ENCODE data around the gene LIN7A. TPM values are rescaled to one million over a fixed set of nuclear protein-coding genes. Genes with fewer than 3 reads are reported as not detected.
A peak's percentile ranks its signal among the peaks of the same experiment; 100 is the strongest.

The LIN7A gene, protein sequence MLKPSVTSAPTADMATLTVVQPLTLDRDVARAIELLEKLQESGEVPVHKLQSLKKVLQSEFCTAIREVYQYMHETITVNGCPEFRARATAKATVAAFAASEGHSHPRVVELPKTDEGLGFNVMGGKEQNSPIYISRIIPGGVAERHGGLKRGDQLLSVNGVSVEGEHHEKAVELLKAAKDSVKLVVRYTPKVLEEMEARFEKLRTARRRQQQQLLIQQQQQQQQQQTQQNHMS
- 10.9 and 20.1 TPM in 2 replicates for total RNA-seq (2014; rRNA removed; shearing (Covaris generic); ENCODE audit: low replicate concordance)

DNA sequence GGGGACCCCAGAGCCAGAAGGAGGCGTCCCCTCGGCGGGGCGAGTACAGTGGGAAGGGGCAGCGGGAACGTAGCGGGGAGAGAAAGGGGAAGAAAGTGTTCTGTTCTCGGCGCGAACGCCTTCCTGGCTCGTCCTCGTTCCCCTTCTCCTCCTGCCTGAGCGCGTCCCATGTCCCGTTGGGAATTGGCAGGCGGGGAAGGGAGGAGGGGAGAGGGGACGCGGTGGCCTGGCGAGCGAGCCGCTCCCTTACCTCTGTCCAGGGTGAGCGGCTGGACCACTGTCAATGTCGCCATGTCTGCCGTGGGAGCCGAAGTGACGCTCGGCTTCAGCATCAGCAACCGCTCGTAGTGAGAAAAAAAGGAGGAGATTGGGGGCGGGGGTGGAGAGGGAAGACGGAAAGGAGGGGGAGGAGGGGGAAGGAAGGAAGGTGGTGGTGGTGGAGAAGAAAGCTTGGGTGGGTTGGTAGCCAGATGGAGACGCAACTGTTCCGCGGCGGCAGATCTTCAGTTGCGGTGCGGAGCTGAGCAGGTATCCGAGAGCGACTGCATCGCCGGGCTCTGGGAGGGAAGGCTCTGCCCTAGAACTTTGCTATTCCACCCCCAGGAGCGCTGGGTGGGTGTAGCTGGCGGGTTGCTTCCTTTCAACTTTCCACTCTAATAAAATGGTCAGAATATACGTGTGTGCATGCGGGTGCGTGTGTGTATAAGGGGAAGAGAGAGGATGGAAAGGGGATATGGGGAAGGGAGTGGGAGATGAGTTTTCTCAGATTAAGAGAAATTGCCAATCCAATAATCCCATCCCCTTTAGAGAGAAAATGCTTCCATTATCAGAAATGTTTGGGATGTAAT, at the start of gene LIN7A:
TSS of gene LIN7A (minus strand) at position 544 of the 848 bp plus-strand sequence. CDS start at position 332, 212 bp downstream.
- Histone ChIP-seq H3K27me3 (no peaks in the 10 kb centered on the region), H3K36me3 (no peaks in the 10 kb centered on the region), H3K9me3 (no peaks in the 10 kb centered on the region), H3K4me3 (peak within 1 kb of the TSS; percentile 81)
- DNase-seq, result peak; percentile 55

DNA sequence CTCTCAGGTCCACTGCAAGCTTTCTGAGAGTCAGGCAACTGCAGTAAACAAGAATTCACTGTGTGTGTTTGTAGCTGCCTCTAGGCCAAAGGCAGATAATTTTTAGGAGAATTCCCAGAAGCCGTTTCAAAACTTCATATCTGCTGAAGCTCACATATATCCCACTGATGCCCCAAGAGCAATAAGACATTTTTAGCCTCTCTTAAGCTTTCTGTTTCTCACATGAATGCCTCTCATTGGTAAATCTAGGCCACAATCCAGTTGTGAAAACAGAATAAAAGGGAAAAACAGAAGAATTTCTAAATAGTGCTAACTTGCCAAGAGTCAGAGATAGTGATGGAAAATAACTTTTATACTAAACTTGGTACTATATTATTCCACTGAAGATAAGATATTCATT, 48.5 kb upstream of the LIN7A start:
- no peaks in the 10 kb centered on the region for H3K27me3 ChIP-seq

DNA sequence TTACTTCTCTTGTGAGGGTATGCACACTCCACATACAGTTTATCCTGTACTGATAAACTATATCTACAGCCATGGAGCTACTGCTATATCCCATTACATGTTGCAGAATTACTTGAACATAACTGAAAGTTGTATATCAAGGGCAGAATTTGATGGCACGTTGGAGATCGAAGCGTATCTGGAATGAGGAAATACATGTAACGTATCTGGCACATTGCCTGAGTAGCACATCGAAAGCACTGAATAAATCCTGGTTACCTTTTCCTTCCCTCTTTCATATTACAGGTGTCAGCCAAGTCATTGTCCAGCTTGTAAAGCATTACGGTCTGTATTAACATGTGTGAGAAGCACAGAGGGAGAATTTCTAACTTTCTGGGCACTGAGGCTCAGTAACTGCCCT, 42.1 kb upstream of the LIN7A start:
- H3K9me3 ChIP-seq, result no peaks in the 10 kb centered on the region
- H3K4me3 ChIP-seq, result no peak overlapping the region
- H3K27me3 ChIP-seq, result no peaks in the 10 kb centered on the region
- DNase-seq, result no peak
- H3K36me3 ChIP-seq, result no peaks in the 10 kb centered on the region

More for the DNA sequence above, 48.5 kb upstream of the LIN7A start:
- Histone ChIP-seq H3K9me3 (no peaks in the 10 kb centered on the region), H3K36me3 (no peaks in the 10 kb centered on the region), H3K4me3 (no peak overlapping the region)
- DNase-seq, result no peak

DNA sequence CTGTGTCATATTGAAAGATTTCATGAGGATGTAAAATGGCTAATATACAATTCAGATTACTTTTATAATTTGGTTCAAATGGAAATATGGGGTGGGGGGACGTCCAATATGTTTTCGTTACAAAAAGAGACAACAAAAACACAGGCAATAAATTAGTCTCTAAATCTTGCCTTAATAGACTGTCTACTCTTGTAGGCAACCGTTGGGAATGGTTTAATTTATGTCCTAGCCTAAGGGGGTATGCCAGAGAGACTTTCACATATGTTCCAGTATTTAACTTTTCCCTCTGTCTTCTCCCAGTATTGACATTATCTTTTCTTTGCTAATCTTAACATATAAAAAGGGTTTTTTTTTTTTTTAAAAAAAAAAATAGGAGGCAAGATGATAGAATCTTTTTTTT, 41.5 kb upstream of the LIN7A start:
- Histone ChIP-seq H3K4me3 (no peak overlapping the region), H3K27me3 (no peaks in the 10 kb centered on the region), H3K9me3 (no peaks in the 10 kb centered on the region), H3K36me3 (no peaks in the 10 kb centered on the region)
- no peak for DNase-seq

DNA sequence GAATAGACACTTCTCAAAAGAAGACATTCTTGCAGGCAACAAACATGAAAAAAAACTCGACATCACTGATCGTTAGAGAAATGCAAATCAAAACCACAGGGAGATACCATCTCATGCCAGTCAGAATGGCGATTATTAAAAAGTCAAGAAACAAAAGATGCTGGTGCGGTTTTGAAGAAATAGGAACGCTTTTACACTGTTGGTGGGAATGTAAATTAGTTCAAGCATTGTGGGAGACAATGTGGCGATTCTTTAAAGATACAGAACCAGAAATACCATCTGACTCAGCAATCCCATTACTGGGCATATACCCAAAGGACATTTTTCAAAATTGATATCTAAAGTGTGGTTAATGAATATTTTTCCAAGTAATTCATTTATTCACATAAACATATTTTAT, 39.6 kb upstream of the LIN7A start:
- Histone ChIP-seq H3K9me3 (no peaks in the 10 kb centered on the region), H3K27me3 (no peaks in the 10 kb centered on the region), H3K4me3 (no peak overlapping the region), H3K36me3 (no peaks in the 10 kb centered on the region)
- DNase-seq, result no peak

DNA sequence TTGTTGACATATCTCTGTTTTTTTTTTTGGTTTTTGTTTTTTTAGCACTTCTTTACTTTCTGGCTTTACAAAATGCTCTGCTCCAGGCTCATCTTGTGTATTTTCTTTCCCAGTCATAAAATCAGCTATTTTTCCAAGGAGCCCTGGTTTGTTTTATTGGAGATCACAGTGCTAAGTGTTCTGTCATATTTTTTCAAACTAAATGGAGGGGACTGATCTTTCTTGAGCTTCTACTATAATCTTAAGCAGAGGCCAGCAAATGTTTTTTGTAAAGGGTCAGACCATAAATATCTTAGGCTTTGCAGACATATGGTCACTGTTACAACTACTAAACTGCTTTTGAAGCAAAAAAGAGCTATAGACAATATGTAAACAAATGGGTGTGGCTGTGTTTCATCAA, 30.6 kb upstream of the LIN7A start:
- Histone ChIP-seq H3K36me3 (no peaks in the 10 kb centered on the region), H3K9me3 (peaks cover 4% of the 10 kb centered on the region; the same call in 1 of the 2 replicates), H3K4me3 (no peak overlapping the region), H3K27me3 (no peaks in the 10 kb centered on the region)
- no peak for DNase-seq

DNA sequence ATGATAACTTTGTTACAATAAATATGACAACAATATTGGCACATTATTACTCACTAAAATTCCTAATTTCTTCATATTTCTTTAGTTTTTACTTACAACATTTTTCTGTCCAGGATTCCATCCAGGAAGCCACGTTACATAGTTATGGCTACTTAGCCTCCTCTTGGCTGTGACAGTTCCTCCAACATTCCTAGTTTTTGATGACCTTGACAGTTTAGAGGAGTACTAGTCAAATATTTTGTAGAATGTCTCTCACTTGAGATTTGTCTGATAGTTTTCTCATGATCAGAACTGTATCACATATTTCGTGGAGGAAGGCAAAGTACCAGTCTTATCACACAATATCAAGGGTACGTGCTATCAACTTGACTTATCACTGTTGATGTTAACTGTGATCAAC, 29.8 kb upstream of the LIN7A start:
- no peak for DNase-seq
- H3K9me3 ChIP-seq, result peaks cover 4% of the 10 kb centered on the region; the same call in 1 of the 2 replicates
- no peaks in the 10 kb centered on the region for H3K36me3 ChIP-seq
- no peaks in the 10 kb centered on the region for H3K27me3 ChIP-seq
- H3K4me3 ChIP-seq, result no peak overlapping the region

DNA sequence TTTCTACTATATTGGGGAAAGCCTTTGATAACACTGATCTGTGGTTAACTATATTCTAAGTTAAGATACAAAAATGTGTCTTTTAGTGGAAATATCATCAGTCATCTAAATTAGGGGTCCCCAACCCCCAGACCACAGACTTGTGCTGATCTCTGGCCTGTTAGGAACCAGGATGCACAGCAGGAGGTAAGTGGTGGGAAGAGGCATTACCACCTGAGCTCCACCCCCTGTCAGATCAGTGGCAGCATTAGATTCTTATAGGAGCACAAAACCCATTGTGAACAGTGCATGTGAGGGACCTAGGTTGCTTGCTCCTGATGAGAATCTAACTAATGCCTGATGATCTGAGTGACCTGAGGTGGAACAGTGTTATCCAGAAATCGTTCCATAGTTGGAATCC, 28.3 kb upstream of the LIN7A start:
- Histone ChIP-seq H3K36me3 (no peaks in the 10 kb centered on the region), H3K9me3 (peaks cover 4% of the 10 kb centered on the region; the same call in 1 of the 2 replicates), H3K27me3 (no peaks in the 10 kb centered on the region), H3K4me3 (no peak overlapping the region)
- DNase-seq, result no peak

DNA sequence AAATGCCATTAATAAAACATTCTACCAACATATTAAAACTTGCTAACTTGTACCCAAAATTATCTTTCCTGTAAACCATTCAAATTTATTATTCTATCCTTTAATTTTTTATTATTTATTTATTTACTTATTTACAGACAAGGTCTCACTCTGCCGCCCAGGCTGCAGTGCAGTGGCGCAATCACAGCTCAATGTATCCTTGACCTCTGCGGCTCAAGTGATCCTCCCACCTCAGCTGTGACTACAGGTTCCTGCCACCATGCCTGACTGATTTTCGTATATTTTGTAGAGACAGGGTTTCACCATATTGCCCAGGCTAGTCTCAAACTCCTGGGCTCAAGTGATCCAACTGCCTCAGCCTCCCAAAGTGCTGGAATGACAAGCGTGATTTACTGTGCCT, 20.4 kb upstream of the LIN7A start:
- no peak for DNase-seq
- Histone ChIP-seq H3K36me3 (no peaks in the 10 kb centered on the region), H3K9me3 (no peaks in the 10 kb centered on the region), H3K4me3 (no peak overlapping the region), H3K27me3 (no peaks in the 10 kb centered on the region)

DNA sequence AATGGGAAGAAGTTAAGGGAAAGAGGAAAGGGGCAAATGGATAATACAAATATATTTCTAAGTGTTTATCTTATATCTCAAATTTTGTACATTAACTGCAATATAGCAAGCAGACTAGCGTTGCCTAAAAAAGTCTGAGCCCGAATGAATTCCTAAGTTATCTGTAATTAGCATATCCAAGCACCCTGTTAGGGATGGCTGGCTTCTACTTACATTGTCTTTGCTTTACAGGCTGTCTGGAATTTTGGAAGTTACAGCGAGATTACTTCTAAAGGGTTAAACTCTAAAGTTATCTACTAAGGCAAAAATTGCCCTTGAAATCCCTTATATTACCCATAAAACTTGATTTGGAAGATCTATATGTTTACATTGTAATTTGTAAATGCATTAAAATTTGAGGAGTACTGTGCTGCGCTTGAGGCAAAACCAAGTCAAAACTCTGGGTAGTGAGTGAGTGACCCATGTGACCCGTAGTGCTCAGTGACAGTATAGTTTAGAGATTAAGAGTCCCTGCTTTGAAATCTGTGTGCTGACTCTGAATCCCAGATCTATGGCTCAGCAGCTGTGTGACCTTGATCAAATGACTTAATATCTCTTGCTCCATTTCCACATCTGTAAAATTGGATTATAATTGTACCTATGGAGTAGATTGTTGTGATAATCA, 17.3 kb upstream of the LIN7A start:
- Histone ChIP-seq H3K27me3 (no peaks in the 10 kb centered on the region), H3K36me3 (no peaks in the 10 kb centered on the region), H3K9me3 (no peaks in the 10 kb centered on the region), H3K4me3 (no peak overlapping the region)
- no peak for DNase-seq

DNA sequence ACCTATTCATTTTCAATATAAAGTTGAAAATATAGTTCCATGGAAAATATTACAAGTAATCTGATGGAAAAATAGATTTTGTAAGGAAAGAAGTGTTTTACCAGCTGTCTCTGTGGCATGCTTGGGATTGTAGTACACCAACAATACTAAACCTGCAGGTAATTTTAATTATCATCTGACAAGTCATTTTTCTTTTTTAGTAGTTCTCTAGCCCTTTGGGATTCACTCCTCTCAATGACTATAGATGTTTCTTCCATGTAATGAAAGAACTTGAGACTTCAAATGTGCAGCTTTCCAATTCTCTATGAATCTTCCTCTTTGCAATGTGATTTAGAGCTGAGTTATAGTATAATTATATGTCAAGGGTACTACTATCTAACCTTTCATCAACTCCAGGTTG, 14.7 kb upstream of the LIN7A start:
- DNase-seq, result no peak

DNA sequence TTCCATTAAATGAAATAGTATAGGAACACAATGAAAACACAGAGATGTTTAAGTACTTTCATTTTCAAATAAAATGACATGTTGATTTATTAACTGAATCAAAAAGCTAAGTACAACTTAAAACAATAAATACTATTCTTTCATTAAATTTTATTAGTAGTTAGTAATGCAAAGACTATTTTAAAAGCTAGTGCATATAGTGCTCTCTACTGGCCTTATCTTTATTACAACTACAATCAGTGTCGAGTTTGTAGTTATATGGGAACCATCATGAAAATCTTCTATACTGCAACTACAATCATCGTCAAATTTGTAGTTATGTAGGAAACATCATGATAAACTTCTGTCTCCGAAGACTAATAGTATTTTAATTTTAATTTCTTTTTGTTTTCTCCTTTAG, 8.9 kb upstream of the LIN7A start:
- Histone ChIP-seq H3K27me3 (no peaks in the 10 kb centered on the region), H3K36me3 (no peaks in the 10 kb centered on the region)
- no peak for DNase-seq

More for the DNA sequence above, 14.7 kb upstream of the LIN7A start:
- Histone ChIP-seq H3K9me3 (no peaks in the 10 kb centered on the region), H3K27me3 (no peaks in the 10 kb centered on the region), H3K36me3 (no peaks in the 10 kb centered on the region), H3K4me3 (no peak overlapping the region)

DNA sequence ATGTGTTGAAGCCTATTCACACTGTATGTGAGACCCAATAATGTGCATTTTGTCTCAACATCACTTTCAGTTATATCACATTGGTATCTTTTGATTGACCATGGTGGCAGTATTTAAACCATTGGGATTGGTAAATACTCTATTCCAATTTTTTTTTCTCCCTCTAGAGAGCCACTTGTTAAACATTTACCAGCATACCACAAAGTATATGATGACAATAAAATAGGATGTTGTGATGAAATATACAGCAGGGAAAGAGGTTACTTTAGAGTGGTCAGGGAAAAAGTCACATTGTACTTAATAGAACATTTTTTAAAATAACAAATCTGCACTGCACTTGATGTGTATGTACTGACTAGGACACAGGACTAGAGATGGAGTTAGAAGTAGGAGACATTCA, 5.6 kb upstream of the LIN7A start:
- H3K27me3 ChIP-seq, result no peaks in the 10 kb centered on the region
- no peak for DNase-seq
- no peaks in the 10 kb centered on the region for H3K9me3 ChIP-seq
- H3K4me3 ChIP-seq, result no peak overlapping the region
- H3K36me3 ChIP-seq, result no peaks in the 10 kb centered on the region

More for the DNA sequence above, 8.9 kb upstream of the LIN7A start:
- Histone ChIP-seq H3K4me3 (no peak overlapping the region), H3K9me3 (no peaks in the 10 kb centered on the region)

DNA sequence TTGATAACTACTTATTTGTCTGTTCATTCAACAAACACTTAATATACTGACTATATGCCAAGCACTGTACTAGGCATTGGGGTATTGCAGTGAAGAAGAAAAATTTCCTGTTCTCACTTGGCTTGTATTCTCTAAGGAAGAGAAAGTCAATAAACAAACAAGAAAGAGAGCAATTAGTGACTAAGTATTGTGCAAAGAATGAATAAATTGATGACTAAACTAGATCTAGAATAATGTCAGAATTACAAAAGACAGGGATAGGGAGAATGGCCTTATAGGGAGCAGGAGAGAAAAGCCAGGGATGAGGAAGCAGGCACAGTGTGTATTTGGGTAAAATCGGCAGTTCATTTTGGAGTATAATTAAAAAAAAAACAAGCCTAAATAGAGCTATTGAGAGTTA, 4.2 kb upstream of the LIN7A start:
- H3K36me3 ChIP-seq, result no peaks in the 10 kb centered on the region
- H3K9me3 ChIP-seq, result no peaks in the 10 kb centered on the region
- no peaks in the 10 kb centered on the region for H3K27me3 ChIP-seq
- DNase-seq, result no peak
- no peak overlapping the region for H3K4me3 ChIP-seq

DNA sequence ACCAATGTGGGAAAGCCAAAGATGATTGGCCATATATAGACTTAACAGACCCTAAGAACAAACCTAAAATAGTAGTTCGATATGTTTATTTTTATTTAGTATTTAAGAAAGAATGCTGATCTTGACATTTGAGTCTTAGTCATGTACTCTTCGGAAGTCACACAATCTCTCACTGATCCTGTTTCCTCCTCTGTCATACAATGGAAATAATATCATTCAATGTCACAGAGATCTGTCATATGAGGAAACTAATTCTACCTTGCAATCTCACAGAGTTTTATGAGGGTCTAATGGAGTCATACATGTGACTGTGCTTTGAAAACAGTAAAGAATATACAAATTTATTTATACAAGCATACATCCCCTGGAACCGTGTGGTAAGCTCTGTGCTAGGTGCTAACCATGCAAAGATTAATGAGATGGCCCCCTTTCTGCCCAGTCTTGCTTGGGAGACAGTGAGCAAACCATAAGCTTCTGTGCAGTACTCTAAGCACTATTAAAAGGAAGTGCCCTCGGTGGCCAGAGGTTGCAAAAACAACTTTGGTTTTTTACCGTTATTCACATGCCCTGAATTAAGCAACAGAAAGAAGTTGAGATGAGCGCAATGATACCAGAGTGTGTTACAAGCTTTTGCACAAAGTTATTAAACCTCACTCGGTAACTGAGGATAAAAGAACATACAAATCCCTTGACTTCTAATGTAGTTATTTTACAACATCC, 1.7 kb upstream of the LIN7A start:
- H3K36me3 ChIP-seq, result no peaks in the 10 kb centered on the region
- no peaks in the 10 kb centered on the region for H3K9me3 ChIP-seq
- DNase-seq, result no peak
- peak overlapping the region; percentile 8; the same call in 1 of the 2 replicates for H3K4me3 ChIP-seq
- H3K27me3 ChIP-seq, result no peaks in the 10 kb centered on the region

DNA sequence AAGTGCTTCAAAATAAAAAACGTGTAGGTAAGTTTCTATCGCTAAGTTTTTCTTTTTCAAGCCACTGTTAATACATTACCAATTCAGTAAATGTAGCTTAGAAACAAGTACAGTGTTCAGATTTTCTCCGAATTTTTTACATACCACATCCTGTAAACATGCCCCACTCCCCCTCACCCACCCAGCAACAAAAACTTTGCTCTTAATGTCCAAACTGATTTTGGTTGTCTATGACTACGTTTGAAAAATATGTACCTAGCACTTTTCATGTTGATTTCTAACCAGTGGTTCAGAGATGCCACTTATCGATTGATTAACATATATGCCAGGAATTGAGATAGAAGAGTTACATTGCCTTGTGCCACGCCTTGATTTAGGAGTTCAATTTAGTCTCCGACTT, 663 bp upstream of the LIN7A start:
- no peaks in the 10 kb centered on the region for H3K9me3 ChIP-seq
- no peaks in the 10 kb centered on the region for H3K27me3 ChIP-seq
- peak overlapping the region; percentile 81 for H3K4me3 ChIP-seq
- no peaks in the 10 kb centered on the region for H3K36me3 ChIP-seq
- no peak for DNase-seq

Data from MG63 (cell line).